IMR-90 (cell line): Measurements from ENCODE around the gene CHPF. TPM values are rescaled to one million over a fixed set of nuclear protein-coding genes. Genes with fewer than 3 reads are reported as not detected.

ENCODE experiments used
- ATAC-seq: fragments of 200-7000 bp; cut with Tn5 transposase; 2 replicates; pipeline ENCODE4 v1.9.1; 2020; ENCODE audit warnings: low read depth, mild to moderate bottlenecking, moderate library complexity
- BruUV-seq: library from RNA; stranded (reverse); fragments of 400-500 nt; replicated peaks from 2 replicates; lab custom pipeline; 2021; lab: Mats Ljungman, UMichigan
- CTCF ChIA-PET: fragments of 300-600 bp; formaldehyde crosslinking; extraction: SDS; loops from one replicate; lab custom pipeline; 2021; ENCODE audit warnings: antibody characterized with exemption; lab: Yijun Ruan, JAX
- POLR2A ChIA-PET: fragments of 300-600 bp; sonication (Branson Sonifier 250); formaldehyde crosslinking; loops from one replicate; lab custom pipeline; 2022; ENCODE audit warnings: antibody characterized with exemption; ENCODE audit not compliant: unreplicated experiment; lab: Charles Lee
- DNase-seq: peaks from one replicate; pipeline ENCODE4 v3.0.0; 2013
- H2AFZ ChIP-seq: replicated peaks from 2 replicates; pipeline ENCODE3; 2013; ENCODE audit warnings: low read length, mild to moderate bottlenecking; ENCODE audit not compliant: poor library complexity
- H2AK5ac ChIP-seq: 2 replicates; pipeline ENCODE4 v1.6.1; 2013; ENCODE audit warnings: low read depth, low read length, inconsistent platforms
- H2AK9ac ChIP-seq: replicated peaks from 2 replicates; pipeline ENCODE3; 2013; ENCODE audit warnings: mild to moderate bottlenecking, low read depth, low read length, moderate library complexity; ENCODE audit not compliant: poor library complexity
- H2BK120ac ChIP-seq: 2 replicates; pipeline ENCODE4 v1.6.1; 2013; ENCODE audit warnings: low read depth, low read length, inconsistent platforms
- H2BK15ac ChIP-seq: 3 replicates; pipeline ENCODE4 v1.6.1; 2013; ENCODE audit warnings: low read depth, low read length, inconsistent platforms
- H2BK20ac ChIP-seq: 2 replicates; pipeline ENCODE4 v1.6.1; 2013; ENCODE audit warnings: low read depth, mild to moderate bottlenecking, inconsistent platforms, low read length, moderate library complexity
- H2BK5ac ChIP-seq: 2 replicates; pipeline ENCODE4 v1.6.1; 2013; ENCODE audit warnings: mild to moderate bottlenecking, low read depth, low read length, inconsistent platforms; ENCODE audit not compliant: poor library complexity, severe bottlenecking
- H3K14ac ChIP-seq: replicated peaks from 2 replicates; pipeline ENCODE4 v1.6.1; 2013; ENCODE audit warnings: low read depth, low read length, inconsistent platforms
- H3K18ac ChIP-seq: 2 replicates; pipeline ENCODE4 v1.6.1; 2013; ENCODE audit warnings: low read depth, low read length, control low read depth
- H3K23ac ChIP-seq: 2 replicates; pipeline ENCODE4 v1.6.1; 2013; ENCODE audit warnings: low read depth, low read length, inconsistent platforms
- H3K27ac ChIP-seq: 2 replicates; pipeline ENCODE4 v1.5.1; 2013; ENCODE audit warnings: mild to moderate bottlenecking, control low read depth, low read length; ENCODE audit not compliant: insufficient read depth
- H3K27me3 ChIP-seq: 2 replicates; pipeline ENCODE4 v1.6.1; 2013; ENCODE audit warnings: low read length; ENCODE audit not compliant: control insufficient read depth, insufficient read depth
- H3K36me3 ChIP-seq: 2 replicates; pipeline ENCODE4 v1.6.1; 2013; ENCODE audit warnings: low read length, mixed read lengths; ENCODE audit not compliant: control insufficient read depth, insufficient read depth
- H3K4ac ChIP-seq: 2 replicates; pipeline ENCODE4 v1.6.1; 2013; ENCODE audit warnings: low read depth, low read length, inconsistent platforms
- H3K4me1 ChIP-seq: 2 replicates; pipeline ENCODE4 v1.6.1; 2013; ENCODE audit warnings: low read length, mixed read lengths; ENCODE audit not compliant: control insufficient read depth, insufficient read depth
- H3K4me2 ChIP-seq: 2 replicates; pipeline ENCODE4 v1.6.1; 2013; ENCODE audit warnings: low read depth, mild to moderate bottlenecking, control low read depth, low read length, moderate library complexity
- H3K4me3 ChIP-seq: 2 replicates; pipeline ENCODE4 v1.5.1; 2013; ENCODE audit warnings: low read depth, mild to moderate bottlenecking, control low read depth, low read length, moderate library complexity; ENCODE audit not compliant: insufficient read depth
- H3K56ac ChIP-seq: 2 replicates; pipeline ENCODE4 v1.6.1; 2013; ENCODE audit warnings: low read length, inconsistent platforms; ENCODE audit not compliant: insufficient read depth; ENCODE audit errors: extremely low read depth
- H3K79me1 ChIP-seq, 2 experiments: 2 replicates each; pipeline ENCODE4 v1.6.1; 2013; ENCODE audit warnings: low read length in 2 of 2, inconsistent platforms in 1 of 2, low read depth in 1 of 2
- H3K9ac ChIP-seq: 2 replicates; pipeline ENCODE4 v1.6.1; 2013; ENCODE audit warnings: low read depth, low read length, control low read depth
- H3K9me1 ChIP-seq: 2 replicates; pipeline ENCODE4 v1.6.1; 2013; ENCODE audit warnings: low read length, inconsistent platforms; ENCODE audit not compliant: insufficient read depth
- H3K9me3 ChIP-seq: 2 replicates; pipeline ENCODE4 v1.6.1; 2013; ENCODE audit warnings: low read length; ENCODE audit not compliant: control insufficient read depth, insufficient read depth
- H4K20me1 ChIP-seq: 2 replicates; pipeline ENCODE4 v1.6.1; 2013; ENCODE audit warnings: low read length, inconsistent platforms; ENCODE audit not compliant: insufficient read depth
- H4K5ac ChIP-seq: 2 replicates; pipeline ENCODE4 v1.6.1; 2013; ENCODE audit warnings: mild to moderate bottlenecking, low read depth, low read length, control low read depth
- H4K8ac ChIP-seq, 2 experiments: 2 replicates each; pipeline ENCODE4 v1.6.1; 2013; ENCODE audit warnings: low read depth in 2 of 2, low read length in 2 of 2, control low read depth in 1 of 2, inconsistent platforms in 1 of 2
- H4K91ac ChIP-seq: 2 replicates; pipeline ENCODE4 v1.6.1; 2013; ENCODE audit warnings: low read depth, low read length, inconsistent platforms; ENCODE audit not compliant: insufficient read depth
- BHLHE40 ChIP-seq: fragments of 150-350 bp; IDR thresholded peaks from 2 replicates; pipeline ENCODE4 v1.6.1; 2016; ENCODE audit warnings: mild to moderate bottlenecking, low read depth, low read length
- CEBPB ChIP-seq: IDR thresholded peaks from 2 replicates; pipeline ENCODE4 v1.6.1; 2012; ENCODE audit warnings: low read depth, low read length, improper control_type of control experiment
- CHD1 ChIP-seq: IDR thresholded peaks from 2 replicates; pipeline ENCODE4 v1.6.1; 2012; ENCODE audit warnings: low read depth, low read length, improper control_type of control experiment
- FOS ChIP-seq: fragments of 150-350 bp; IDR thresholded peaks from 2 replicates; pipeline ENCODE4 v1.6.1; 2016; ENCODE audit warnings: low read depth, low read length
- MAFK ChIP-seq: IDR thresholded peaks from 2 replicates; pipeline ENCODE4 v1.6.1; 2012; ENCODE audit warnings: low read depth, low read length, improper control_type of control experiment
- MAZ ChIP-seq: IDR thresholded peaks from 2 replicates; pipeline ENCODE4 v1.6.1; 2012; ENCODE audit warnings: low read depth, mild to moderate bottlenecking, low read length, improper control_type of control experiment, moderate library complexity, borderline replicate concordance
- MXI1 ChIP-seq: IDR thresholded peaks from 2 replicates; pipeline ENCODE4 v1.6.1; 2012; ENCODE audit warnings: low read depth, mild to moderate bottlenecking, low read length, moderate library complexity, borderline replicate concordance
- NFE2L2 ChIP-seq: fragments of 150-350 bp; IDR thresholded peaks from 2 replicates; pipeline ENCODE4 v1.6.1; 2016; ENCODE audit warnings: low read depth, mild to moderate bottlenecking, low read length
- POLR2A ChIP-seq: IDR thresholded peaks from 2 replicates; pipeline ENCODE4 v1.6.1; 2012; ENCODE audit warnings: mild to moderate bottlenecking, low read depth, low read length
- RAD21 ChIP-seq: IDR thresholded peaks from 2 replicates; pipeline ENCODE4 v1.6.1; 2012; ENCODE audit warnings: low read length, improper control_type of control experiment
- RCOR1 ChIP-seq: IDR thresholded peaks from 2 replicates; pipeline ENCODE4 v1.6.1; 2012; ENCODE audit warnings: mild to moderate bottlenecking, low read length, improper control_type of control experiment; ENCODE audit not compliant: insufficient replicate concordance
- RFX5 ChIP-seq: IDR thresholded peaks from 2 replicates; pipeline ENCODE4 v1.8.0; 2012; ENCODE audit warnings: low read depth, mild to moderate bottlenecking, low read length, moderate library complexity
- SMC3 ChIP-seq: fragments of 150-350 bp; IDR thresholded peaks from 2 replicates; pipeline ENCODE4 v1.6.1; 2016; ENCODE audit warnings: low read depth, mild to moderate bottlenecking, antibody characterized with exemption, low read length, moderate library complexity
- WGBS, 2 experiments: methylation state at CpG; one replicate each; pipeline versions ENCODE4 v1.1.5 to v1.1.7; 2013; ENCODE audit warnings: missing lambda C conversion rate in 2 of 2; ENCODE audit not compliant: insufficient read length in 1 of 2; ENCODE audit errors: extremely low coverage in 2 of 2; 5-methylcytosine and 5-hydroxymethylcytosine counted together
- dilution Hi-C: fragments of 300-500 bp; cut with HindIII; formaldehyde crosslinking; loops from one replicate; pipeline ENCODE4 v1.14.3; 2018; ENCODE audit warnings: low sequenced_read_pairs; ENCODE audit not compliant: unreplicated experiment
- in situ Hi-C: fragments of 300-500 bp; cut with MboI; formaldehyde crosslinking; loops from 3 replicates; pipeline ENCODE4 v1.14.3; 2019; ENCODE audit warnings: low sequenced_read_pairs, inconsistent platforms, mixed read lengths
- intact Hi-C: fragments of 100-400 bp; cut with micrococcal nuclease; formaldehyde crosslinking; loops from 2 replicates; pipeline ENCODE4 v1.10.0; 2022
- polyA plus RNA-seq, 3 experiments: library from polyadenylated mRNA; depleted of rRNA; stranded (reverse); fragments of >200 nt; gene quantifications; 2 replicates each; pipeline ENCODE4 v1.2.3, GENCODE V29; 2012; ENCODE audit warnings: low replicate concordance in 1 of 3
- total RNA-seq: library from RNA; depleted of rRNA; stranded (reverse); fragments of >200 nt; gene quantifications from 2 replicates; pipeline ENCODE4 v1.2.3, GENCODE V29; 2012
- TF ChIP-seq, protein P1 (sequence below): fragments of 150-350 bp; IDR thresholded peaks from 2 replicates; pipeline ENCODE4 v1.6.1; 2017; ENCODE audit warnings: mild to moderate bottlenecking, antibody characterized with exemption, low read length, low read depth
- TF ChIP-seq, protein P2 (sequence below): conservative IDR thresholded peaks from 2 replicates; pipeline ENCODE4 v1.5.1; 2012; ENCODE audit warnings: mild to moderate bottlenecking, low read depth, low read length, improper control_type of control experiment
- TF ChIP-seq, protein P3 (sequence below): fragments of 150-350 bp; IDR thresholded peaks from 2 replicates; pipeline ENCODE4 v1.6.1; 2016; ENCODE audit warnings: low read depth, mild to moderate bottlenecking, low read length, moderate library complexity, borderline replicate concordance

The CHPF gene
- total and polyA plus RNA-seq, 2 of the 4 experiments (the other 2 are of a cell fraction) = 24.0 to 115 TPM

DNA sequence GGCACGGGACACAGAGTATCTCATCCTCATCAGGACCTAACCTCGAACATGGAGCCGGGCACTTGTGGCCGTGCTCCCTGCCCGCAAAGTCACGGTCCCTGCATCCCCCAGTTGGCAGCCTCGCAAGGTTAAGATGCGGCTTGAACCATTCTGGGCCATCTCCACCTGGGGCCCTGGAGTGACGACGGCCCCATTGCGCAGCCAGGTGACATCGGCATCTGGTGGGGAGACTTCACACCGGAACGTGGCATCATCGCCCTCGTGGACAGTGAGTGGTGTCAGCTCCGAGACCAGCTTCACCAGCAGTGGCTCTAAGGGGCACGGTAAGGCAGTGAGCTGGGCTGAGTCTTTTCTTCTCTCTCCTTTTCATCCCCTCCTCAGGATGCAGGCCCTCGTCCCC, 12.8 kb upstream of the CHPF start:
- H3K9me3 ChIP-seq = no peaks in the 10 kb centered on the region
- H4K20me1 ChIP-seq = peaks cover 3% of the 10 kb centered on the region; the same call in 1 of the 2 replicates
- H3K4ac ChIP-seq = no peak overlapping the region
- no peak overlapping the region for H3K56ac ChIP-seq
- no peak overlapping the region for H3K4me3 ChIP-seq
- no peak overlapping the region for H2AK5ac ChIP-seq
- H2AFZ ChIP-seq = no peak overlapping the region
- no peaks in the 10 kb centered on the region for H3K36me3 ChIP-seq
- H2BK5ac ChIP-seq = no peak overlapping the region
- no peak overlapping the region for H2BK20ac ChIP-seq
- in situ Hi-C loops = no loop called here
- H2BK120ac ChIP-seq = no peak overlapping the region
- ChIA-PET CTCF (no interaction called here), POLR2A (no interaction called here)
- H4K8ac ChIP-seq = no peak overlapping the region
- 91% methylated on average over 9 of the region's 19 CpGs; no CpG with 5 or more reads in 1 of the 2 experiments for whole genome bisulfite sequencing, 2 experiments
- no peak overlapping the region for H3K9ac ChIP-seq
- no peak overlapping the region for H4K91ac ChIP-seq
- ATAC-seq = no peak
- intact Hi-C loops = no loop called here
- H4K5ac ChIP-seq = no peak overlapping the region
- TF ChIP-seq MXI1 (no peak), MAFK (no peak), RFX5 (no peak), MAZ (no peak), FOS (no peak), SMC3 (no peak), CHD1 (no peak), NFE2L2 (no peak), RCOR1 (no peak), CEBPB (no peak), POLR2A (no peak), BHLHE40 (no peak), RAD21 (no peak)
- TF ChIP-seq, protein P1, sequence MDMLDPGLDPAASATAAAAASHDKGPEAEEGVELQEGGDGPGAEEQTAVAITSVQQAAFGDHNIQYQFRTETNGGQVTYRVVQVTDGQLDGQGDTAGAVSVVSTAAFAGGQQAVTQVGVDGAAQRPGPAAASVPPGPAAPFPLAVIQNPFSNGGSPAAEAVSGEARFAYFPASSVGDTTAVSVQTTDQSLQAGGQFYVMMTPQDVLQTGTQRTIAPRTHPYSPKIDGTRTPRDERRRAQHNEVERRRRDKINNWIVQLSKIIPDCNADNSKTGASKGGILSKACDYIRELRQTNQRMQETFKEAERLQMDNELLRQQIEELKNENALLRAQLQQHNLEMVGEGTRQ = no peak
- TF ChIP-seq, protein P2, sequence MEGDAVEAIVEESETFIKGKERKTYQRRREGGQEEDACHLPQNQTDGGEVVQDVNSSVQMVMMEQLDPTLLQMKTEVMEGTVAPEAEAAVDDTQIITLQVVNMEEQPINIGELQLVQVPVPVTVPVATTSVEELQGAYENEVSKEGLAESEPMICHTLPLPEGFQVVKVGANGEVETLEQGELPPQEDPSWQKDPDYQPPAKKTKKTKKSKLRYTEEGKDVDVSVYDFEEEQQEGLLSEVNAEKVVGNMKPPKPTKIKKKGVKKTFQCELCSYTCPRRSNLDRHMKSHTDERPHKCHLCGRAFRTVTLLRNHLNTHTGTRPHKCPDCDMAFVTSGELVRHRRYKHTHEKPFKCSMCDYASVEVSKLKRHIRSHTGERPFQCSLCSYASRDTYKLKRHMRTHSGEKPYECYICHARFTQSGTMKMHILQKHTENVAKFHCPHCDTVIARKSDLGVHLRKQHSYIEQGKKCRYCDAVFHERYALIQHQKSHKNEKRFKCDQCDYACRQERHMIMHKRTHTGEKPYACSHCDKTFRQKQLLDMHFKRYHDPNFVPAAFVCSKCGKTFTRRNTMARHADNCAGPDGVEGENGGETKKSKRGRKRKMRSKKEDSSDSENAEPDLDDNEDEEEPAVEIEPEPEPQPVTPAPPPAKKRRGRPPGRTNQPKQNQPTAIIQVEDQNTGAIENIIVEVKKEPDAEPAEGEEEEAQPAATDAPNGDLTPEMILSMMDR = no peak
- TF ChIP-seq, protein P3, sequence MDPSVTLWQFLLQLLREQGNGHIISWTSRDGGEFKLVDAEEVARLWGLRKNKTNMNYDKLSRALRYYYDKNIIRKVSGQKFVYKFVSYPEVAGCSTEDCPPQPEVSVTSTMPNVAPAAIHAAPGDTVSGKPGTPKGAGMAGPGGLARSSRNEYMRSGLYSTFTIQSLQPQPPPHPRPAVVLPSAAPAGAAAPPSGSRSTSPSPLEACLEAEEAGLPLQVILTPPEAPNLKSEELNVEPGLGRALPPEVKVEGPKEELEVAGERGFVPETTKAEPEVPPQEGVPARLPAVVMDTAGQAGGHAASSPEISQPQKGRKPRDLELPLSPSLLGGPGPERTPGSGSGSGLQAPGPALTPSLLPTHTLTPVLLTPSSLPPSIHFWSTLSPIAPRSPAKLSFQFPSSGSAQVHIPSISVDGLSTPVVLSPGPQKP = no peak
- H3K14ac ChIP-seq = no peak overlapping the region
- no peak overlapping the region for H3K23ac ChIP-seq
- no peak for DNase-seq
- H2BK15ac ChIP-seq = no peak overlapping the region
- H3K27ac ChIP-seq = no peak overlapping the region
- no peak overlapping the region for H3K18ac ChIP-seq
- dilution Hi-C loops = no loop called here
- H3K79me1 ChIP-seq = no peaks in the 10 kb centered on the region
- no peaks in the 10 kb centered on the region for H3K9me1 ChIP-seq
- H2AK9ac ChIP-seq = no peak overlapping the region
- H3K4me1 ChIP-seq = peaks cover 8% of the 10 kb centered on the region; the same call in 1 of the 2 replicates
- no peak overlapping the region for H3K4me2 ChIP-seq
- no TSS peak for BruUV-seq
- no peaks in the 10 kb centered on the region for H3K27me3 ChIP-seq
